Kidney (tissue), 14 donors: ENCODE data around the gene S100A9. TPM values are rescaled to one million over a fixed set of nuclear protein-coding genes. Genes with fewer than 3 reads are reported as not detected.

Source experiments
- DNase-seq, 5 donors: peaks; one replicate each; pipeline ENCODE4 v3.0.0-alpha.2; 2013 to 2020
- FAIRE-seq: peaks from 2 replicates; lab custom pipeline; 2012; peaks lifted over from hg19 to GRCh38; lab: Jason Lieb, UNC
- H3K27ac ChIP-seq, 2 donors: one replicate each; pipeline ENCODE4 v1.7.0; 2013; ENCODE audit warnings: low read depth in 2 of 2, low read length in 2 of 2, inconsistent platforms in 1 of 2
- H3K27me3 ChIP-seq: one replicate; pipeline ENCODE4 v1.7.1; 2013; ENCODE audit warnings: low read length, inconsistent platforms; ENCODE audit not compliant: control insufficient read depth, insufficient read depth
- H3K36me3 ChIP-seq, 3 donors: one replicate each; pipeline versions ENCODE4 v1.7.0 to v1.7.1; 2013; ENCODE audit warnings: low read length in 3 of 3, control low read depth in 1 of 3, inconsistent platforms in 1 of 3; ENCODE audit not compliant: insufficient read depth in 3 of 3, control insufficient read depth in 2 of 3
- H3K4me1 ChIP-seq, 3 donors: one replicate each; pipeline versions ENCODE4 v1.7.0 to v1.7.1; 2013; ENCODE audit warnings: low read length in 3 of 3, inconsistent platforms in 1 of 3, low read depth in 1 of 3; ENCODE audit not compliant: control insufficient read depth in 2 of 3, insufficient read depth in 2 of 3
- H3K4me3 ChIP-seq, 3 donors: one replicate each; pipeline versions ENCODE4 v1.7.0 to v1.8.1; 2013; ENCODE audit warnings: low read length in 3 of 3, control low read depth in 1 of 3, inconsistent platforms in 1 of 3
- H3K9ac ChIP-seq, 3 donors: one replicate each; pipeline versions ENCODE4 v1.7.0 to v1.7.1; 2013; ENCODE audit warnings: low read length in 3 of 3, control low read depth in 1 of 3, inconsistent platforms in 1 of 3
- H3K9me3 ChIP-seq, 3 donors: one replicate each; pipeline versions ENCODE4 v1.7.0 to v1.7.1; 2013; ENCODE audit warnings: low read length in 3 of 3, control low read depth in 1 of 3, inconsistent platforms in 1 of 3; ENCODE audit not compliant: control insufficient read depth in 2 of 3, insufficient read depth in 1 of 3
- CTCF ChIP-seq: IDR thresholded peaks from 3 replicates; pipeline ENCODE4 v1.5.1; 2012; ENCODE audit warnings: mild to moderate bottlenecking, moderate library complexity, borderline replicate concordance; ENCODE audit not compliant: insufficient read depth; ENCODE audit errors: extremely low read depth
- intact Hi-C: fragments of 100-400 bp; cut with DNase I; formaldehyde crosslinking; loops from one replicate; pipeline ENCODE4 v1.11.1; 2022
- polyA plus RNA-seq: library from polyadenylated mRNA; stranded (reverse); fragments of 350-450 nt; fragmentation: Illumina TruSeq; extraction: RNeasy Lipid Tissue Mini Kit (QIAGEN cat#74804); gene quantifications from one replicate; pipeline ENCODE4 v1.2.3, GENCODE V29; 2014; ENCODE audit warnings: low read depth, low replicate concordance; ENCODE audit not compliant: insufficient read depth
- total RNA-seq: library from RNA; stranded (reverse); fragmentation: NEBNext Ultra II Directional; extraction: Animal tissue kit (Norgen Biotek cat#: 25700); gene quantifications from one replicate; pipeline ENCODE4 v1.2.1, GENCODE V29; 2021
- donor health status: control.
- donor health status: control.
- donor health status: control.
- donor health status: control.
- donor health status: control.
- donor health status: DM: yes; HTN: yes; CAD: no.
- donor health status: Normal renal cell carcinoma (clear cell type).

S100A9 gene
- total and polyA plus RNA-seq, 2 donors from 2014 or later: 41.9 to 271 TPM

GRCh38 chr1:153322568-153322967 is 35.1 kb upstream of the S100A9 start:
- DNase-seq: no peak
- Histone ChIP-seq H3K4me3 (no peak overlapping the region), H3K9ac (no peak overlapping the region), H3K27me3 (no peaks in the 10 kb centered on the region), H3K27ac (no peak overlapping the region), H3K9me3 (peaks cover 0 to 7% (median 0%) of the 10 kb centered on the region in 3 donors), H3K36me3 (no peaks in the 10 kb centered on the region), H3K4me1 (no peaks in the 10 kb centered on the region)
- intact Hi-C loops: no loop called here
- FAIRE-seq: no peak
- TF ChIP-seq CTCF: no peak

- Histone ChIP-seq H3K9me3 (peaks cover 0 to 13% (median 0%) of the 10 kb centered on the region in 3 donors), H3K4me3 (no peak overlapping the region), H3K4me1 (no peaks in the 10 kb centered on the region), H3K9ac (no peak overlapping the region), H3K36me3 (no peaks in the 10 kb centered on the region), H3K27me3 (no peaks in the 10 kb centered on the region), H3K27ac (no peak overlapping the region)
- DNase-seq: no peak
- no peak for FAIRE-seq
- no peak for TF ChIP-seq CTCF
- intact Hi-C loops: no loop called here
Observed at GRCh38 chr1:153324912-153325311, 32.7 kb upstream of the S100A9 start.

GRCh38 chr1:153333902-153334301 is 23.8 kb upstream of the S100A9 start:
- no peaks in the 10 kb centered on the region for H3K27me3 ChIP-seq
- peaks cover 0 to 7% (median 4%) of the 10 kb centered on the region in 3 donors for H3K9me3 ChIP-seq
- DNase-seq: no peak
- no peaks in the 10 kb centered on the region for H3K4me1 ChIP-seq
- H3K27ac ChIP-seq: no peak overlapping the region
- intact Hi-C loops: no loop called here
- H3K36me3 ChIP-seq: no peaks in the 10 kb centered on the region
- H3K9ac ChIP-seq: no peak overlapping the region
- FAIRE-seq: no peak
- H3K4me3 ChIP-seq: no peak overlapping the region
- no peak for TF ChIP-seq CTCF

DNA sequence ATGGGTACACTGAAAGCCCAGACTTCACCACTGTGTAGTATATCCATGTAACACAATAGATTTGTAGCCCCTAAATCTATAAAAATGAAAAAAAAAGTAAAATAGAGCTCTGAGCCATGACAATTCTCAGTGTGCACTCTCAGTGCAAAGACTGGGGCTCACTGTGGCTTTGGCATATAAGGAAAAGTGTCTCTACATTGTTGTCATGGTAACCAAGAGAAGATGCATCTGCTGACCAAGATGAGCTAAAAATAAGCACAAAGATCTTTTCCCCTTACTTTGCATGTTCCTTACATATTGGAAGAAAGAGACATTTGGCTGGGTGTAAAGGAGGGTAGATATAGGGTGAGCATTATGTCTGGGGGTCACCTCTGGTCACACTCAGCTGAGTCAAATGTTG is 21.0 kb upstream of the S100A9 start:
- intact Hi-C loops: no loop called here
- TF ChIP-seq CTCF: no peak

More for the DNA sequence above, 21.0 kb upstream of the S100A9 start:
- Histone ChIP-seq H3K4me3 (no peak overlapping the region), H3K36me3 (no peaks in the 10 kb centered on the region), H3K27me3 (no peaks in the 10 kb centered on the region), H3K9ac (no peak overlapping the region), H3K4me1 (no peaks in the 10 kb centered on the region), H3K9me3 (no peaks in the 10 kb centered on the region), H3K27ac (no peak overlapping the region)
- FAIRE-seq: no peak
- DNase-seq: no peak
